ENCODE data around the gene LRRC40.
"Not testable (repeated sequence)": the region's sequence is repeated elsewhere in the genome, so short reads cannot be mapped to it uniquely, and the experiment has no call there.

LRRC40 gene

DNA sequence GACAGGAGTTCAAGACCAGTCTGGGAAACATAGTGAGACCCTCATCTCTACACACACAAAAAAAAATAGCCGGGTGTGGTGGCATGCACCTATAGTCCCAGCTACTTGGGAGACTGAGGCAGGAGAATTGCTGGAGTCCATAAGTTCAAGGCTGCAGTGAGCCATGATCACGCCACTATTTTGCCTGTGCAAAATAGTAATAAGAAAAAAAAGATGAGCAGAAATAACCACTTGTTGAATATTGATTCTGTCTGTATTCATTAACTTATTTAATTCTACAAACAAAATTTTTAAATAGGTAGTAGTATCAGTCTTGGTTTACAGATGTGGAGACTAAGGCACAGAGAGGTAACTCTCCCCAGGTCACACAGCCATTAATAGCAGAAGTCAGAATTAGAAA is 16.9 kb downstream of the LRRC40 start:
- Histone ChIP-seq H3K4me2 (ENCODE audit: low read length) (no peak overlapping the region), H4K20me1 (ENCODE audit: insufficient read depth, low read length) (0 out of 2 replicates have a peak, but pooled peaks cover 8% of the 10 kb centered on the region), H3K9ac (ENCODE audit: low read length) (no peak overlapping the region), H3K27me3 (ENCODE audit: low read depth, low read length) (no peaks in the 10 kb centered on the region), H3K9me3 (ENCODE audit: insufficient read depth, low read length) (no peaks in the 10 kb centered on the region), H3K27ac (ENCODE audit: low read length) (no peak overlapping the region), H2AFZ (ENCODE audit: low read depth, low read length) (no peak overlapping the region), H3K36me3 (replicated peaks; ENCODE audit: low read depth, low read length) (peaks cover 2% of the 10 kb centered on the region), H3K4me3 (ENCODE audit: low read length) (no peak overlapping the region), H3K4me1 (ENCODE audit: low read length) (no peaks in the 10 kb centered on the region), H3K79me2 (ENCODE audit: low read length) (peaks cover 30% of the 10 kb centered on the region)
- no peak for TF ChIP-seq EZH2phosphoT487 (IDR thresholded peaks at IDR 0.05; ENCODE audit: low read depth)
- TF ChIP-seq, protein P1, sequence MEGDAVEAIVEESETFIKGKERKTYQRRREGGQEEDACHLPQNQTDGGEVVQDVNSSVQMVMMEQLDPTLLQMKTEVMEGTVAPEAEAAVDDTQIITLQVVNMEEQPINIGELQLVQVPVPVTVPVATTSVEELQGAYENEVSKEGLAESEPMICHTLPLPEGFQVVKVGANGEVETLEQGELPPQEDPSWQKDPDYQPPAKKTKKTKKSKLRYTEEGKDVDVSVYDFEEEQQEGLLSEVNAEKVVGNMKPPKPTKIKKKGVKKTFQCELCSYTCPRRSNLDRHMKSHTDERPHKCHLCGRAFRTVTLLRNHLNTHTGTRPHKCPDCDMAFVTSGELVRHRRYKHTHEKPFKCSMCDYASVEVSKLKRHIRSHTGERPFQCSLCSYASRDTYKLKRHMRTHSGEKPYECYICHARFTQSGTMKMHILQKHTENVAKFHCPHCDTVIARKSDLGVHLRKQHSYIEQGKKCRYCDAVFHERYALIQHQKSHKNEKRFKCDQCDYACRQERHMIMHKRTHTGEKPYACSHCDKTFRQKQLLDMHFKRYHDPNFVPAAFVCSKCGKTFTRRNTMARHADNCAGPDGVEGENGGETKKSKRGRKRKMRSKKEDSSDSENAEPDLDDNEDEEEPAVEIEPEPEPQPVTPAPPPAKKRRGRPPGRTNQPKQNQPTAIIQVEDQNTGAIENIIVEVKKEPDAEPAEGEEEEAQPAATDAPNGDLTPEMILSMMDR (IDR thresholded peaks at IDR 0.05; ENCODE audit: low read depth, low read length), result no peak

DNA sequence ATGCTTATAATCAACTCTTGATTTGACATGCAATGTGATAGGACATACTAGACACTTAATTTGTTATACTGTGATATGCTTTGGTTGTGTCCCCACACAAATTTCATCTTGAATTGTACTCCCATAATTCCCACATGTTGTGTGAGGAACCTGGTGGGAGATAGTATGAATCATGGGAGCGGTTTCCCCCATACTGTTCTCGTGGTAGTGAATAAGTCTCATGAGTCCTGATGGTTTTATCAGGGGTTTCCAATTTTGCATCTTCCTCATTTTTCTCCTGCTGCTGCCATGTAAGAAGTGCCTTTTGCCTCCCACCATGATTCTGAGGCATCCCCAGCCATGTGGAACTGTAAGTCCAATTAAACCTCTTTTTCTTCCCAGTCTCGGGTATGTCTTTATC is 20.2 kb downstream of the LRRC40 start:
- H4K20me1 ChIP-seq (ENCODE audit: insufficient read depth, low read length); H3K9ac ChIP-seq (ENCODE audit: low read length); H3K27ac ChIP-seq (ENCODE audit: low read length); H3K9me3 ChIP-seq (ENCODE audit: insufficient read depth, low read length); H3K4me1 ChIP-seq (ENCODE audit: low read length); H2AFZ ChIP-seq (ENCODE audit: low read depth, low read length); H3K79me2 ChIP-seq (ENCODE audit: low read length); H3K4me2 ChIP-seq (ENCODE audit: low read length); H3K36me3 ChIP-seq (replicated peaks; ENCODE audit: low read depth, low read length); H3K4me3 ChIP-seq (ENCODE audit: low read length); H3K27me3 ChIP-seq (ENCODE audit: low read depth, low read length): not testable (repeated sequence)

DNA sequence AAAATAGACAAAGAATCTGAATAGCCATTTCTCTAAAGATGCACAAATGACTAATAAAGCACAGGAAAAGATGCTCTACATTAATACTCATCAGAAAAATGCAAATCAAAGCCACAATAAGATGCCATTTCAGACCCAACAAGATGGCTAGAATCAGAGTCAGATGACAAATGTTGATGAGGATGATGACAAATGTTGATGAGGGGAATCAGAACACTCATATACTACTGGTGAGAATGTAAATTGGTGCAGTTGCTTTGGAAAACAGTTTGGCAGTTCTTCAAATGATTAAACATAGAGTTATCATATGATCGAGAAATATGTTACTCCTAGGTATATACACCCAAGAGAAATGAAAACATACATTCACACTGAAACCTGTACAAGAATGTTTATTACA is 33.9 kb downstream of the LRRC40 start:
- H3K36me3 ChIP-seq (replicated peaks; ENCODE audit: low read depth, low read length), result no peaks in the 10 kb centered on the region
- H3K4me3 ChIP-seq (ENCODE audit: low read length), result no peak overlapping the region
- H3K27me3 ChIP-seq (ENCODE audit: low read depth, low read length), result no peaks in the 10 kb centered on the region
- H3K27ac ChIP-seq (ENCODE audit: low read length), result no peak overlapping the region
- no peak overlapping the region for H3K4me2 ChIP-seq (ENCODE audit: low read length)
- no peaks in the 10 kb centered on the region for H3K9me3 ChIP-seq (ENCODE audit: insufficient read depth, low read length)
- no peak overlapping the region for H3K9ac ChIP-seq (ENCODE audit: low read length)
- TF ChIP-seq, protein P1 (IDR thresholded peaks at IDR 0.05; ENCODE audit: low read depth, low read length), result no peak
- no peak for TF ChIP-seq EZH2phosphoT487 (IDR thresholded peaks at IDR 0.05; ENCODE audit: low read depth)
- no peak overlapping the region for H2AFZ ChIP-seq (ENCODE audit: low read depth, low read length)
- H4K20me1 ChIP-seq (ENCODE audit: insufficient read depth, low read length), result no peaks in the 10 kb centered on the region
- H3K4me1 ChIP-seq (ENCODE audit: low read length), result no peaks in the 10 kb centered on the region
- H3K79me2 ChIP-seq (ENCODE audit: low read length), result no peaks in the 10 kb centered on the region

DNA sequence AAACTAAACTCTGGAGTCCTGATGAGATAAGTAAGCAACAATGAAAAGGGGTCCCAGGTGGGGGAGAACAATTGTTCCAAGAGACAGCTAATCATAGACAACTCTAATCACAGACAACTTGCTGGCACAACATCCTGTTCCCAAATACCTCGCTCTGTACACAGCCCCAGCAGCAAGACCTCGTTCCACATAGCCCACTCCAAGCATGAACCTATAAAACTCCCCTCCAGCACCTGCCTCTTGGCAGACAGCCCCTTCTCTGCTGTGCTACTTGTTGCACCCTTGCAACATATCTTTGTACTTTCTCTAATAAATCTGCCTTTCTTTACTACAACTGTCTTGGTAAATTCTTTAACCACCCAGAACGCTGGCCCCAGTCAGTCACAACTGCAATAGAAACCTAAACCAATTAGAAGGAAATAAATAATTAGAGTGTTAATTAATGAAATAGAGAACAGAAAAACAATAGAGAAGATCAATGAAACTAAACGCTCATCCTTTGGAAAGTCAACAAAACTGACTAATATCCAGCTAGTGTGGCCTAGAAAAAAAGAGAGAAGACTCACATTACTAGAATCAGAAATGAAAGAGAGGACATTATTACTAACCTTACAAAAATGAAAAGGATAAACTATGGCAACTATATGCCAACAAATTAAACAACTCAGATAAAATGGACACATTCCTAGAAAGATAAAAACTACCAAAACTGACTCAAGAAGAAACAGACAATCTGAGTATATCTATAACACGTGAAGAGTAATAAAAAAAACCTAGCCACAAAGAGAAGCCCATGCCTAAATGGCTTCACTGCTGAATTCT is 36.1 kb downstream of the LRRC40 start:
- H3K27me3 ChIP-seq (ENCODE audit: low read depth, low read length), result no peaks in the 10 kb centered on the region
- no peak overlapping the region for H3K4me3 ChIP-seq (ENCODE audit: low read length)
- no peaks in the 10 kb centered on the region for H3K4me1 ChIP-seq (ENCODE audit: low read length)
- H3K79me2 ChIP-seq (ENCODE audit: low read length), result no peaks in the 10 kb centered on the region
- no peak overlapping the region for H3K4me2 ChIP-seq (ENCODE audit: low read length)
- TF ChIP-seq, protein P1 (IDR thresholded peaks at IDR 0.05; ENCODE audit: low read depth, low read length), result no peak
- no peak for TF ChIP-seq EZH2phosphoT487 (IDR thresholded peaks at IDR 0.05; ENCODE audit: low read depth)
- no peak overlapping the region for H2AFZ ChIP-seq (ENCODE audit: low read depth, low read length)
- H3K27ac ChIP-seq (ENCODE audit: low read length), result no peak overlapping the region
- H3K36me3 ChIP-seq (replicated peaks; ENCODE audit: low read depth, low read length), result no peaks in the 10 kb centered on the region
- H3K9ac ChIP-seq (ENCODE audit: low read length), result no peak overlapping the region
- no peaks in the 10 kb centered on the region for H4K20me1 ChIP-seq (ENCODE audit: insufficient read depth, low read length)
- no peaks in the 10 kb centered on the region for H3K9me3 ChIP-seq (ENCODE audit: insufficient read depth, low read length)
